Heart left ventricle (tissue), 16 donors: ENCODE data around the gene PHGDH. TPM values are rescaled to one million over a fixed set of nuclear protein-coding genes. Genes with fewer than 3 reads are reported as not detected.
A peak's percentile ranks its signal among the peaks of the same experiment; 100 is the strongest.
"Not testable (repeated sequence)": the region's sequence is repeated elsewhere in the genome, so short reads cannot be mapped to it uniquely, and the experiment has no call there.

Experiments
- ATAC-seq, 4 donors: fragments of 200-7000 bp; cut with Tn5 transposase; one replicate each; pipeline ENCODE4 v1.9.1; 2020 to 2022; ENCODE audit warnings: moderate library complexity in 4 of 4, mild to moderate bottlenecking in 3 of 4, moderate number of reproducible peaks in 1 of 4
- DNase-seq, 5 donors: peaks; one replicate each; pipeline ENCODE4 v3.0.0-alpha.2; 2020
- H3K27ac ChIP-seq, 12 donors: fragments of 200-600 bp; sonication (generic) in 4 of 12; one replicate each; pipeline versions ENCODE4 v1.5.0 to v1.8.0; 2016 to 2022; ENCODE audit warnings: mild to moderate bottlenecking in 2 of 12
- H3K27me3 ChIP-seq, 9 donors: fragments of 200-600 bp; sonication (generic) in 2 of 9; one replicate each; pipeline versions ENCODE4 v1.5.1 to v1.8.0; 2016 to 2022; ENCODE audit warnings: mild to moderate bottlenecking in 3 of 9
- H3K36me3 ChIP-seq, 9 donors: fragments of 200-600 bp; sonication (generic) in 2 of 9; one replicate each; pipeline versions ENCODE4 v1.5.0 to v1.8.0; 2018 to 2022; ENCODE audit warnings: mild to moderate bottlenecking in 2 of 9
- H3K4me1 ChIP-seq, 12 donors: fragments of 200-600 bp; sonication (generic) in 4 of 12; one replicate each; pipeline versions ENCODE4 v1.5.0 to v1.8.0; 2016 to 2022; ENCODE audit warnings: mild to moderate bottlenecking in 3 of 12
- H3K4me3 ChIP-seq, 12 donors: fragments of 200-600 bp; sonication (generic) in 4 of 12; one replicate each; pipeline versions ENCODE4 v1.5.0 to v1.8.0; 2017 to 2022; ENCODE audit warnings: mild to moderate bottlenecking in 9 of 12, moderate library complexity in 4 of 12
- H3K9me3 ChIP-seq, 12 donors: fragments of 200-600 bp; sonication (generic) in 4 of 12; one replicate each; pipeline versions ENCODE4 v1.5.0 to v1.8.0; 2016 to 2022; ENCODE audit warnings: mild to moderate bottlenecking in 1 of 12
- CTCF ChIP-seq, 12 donors: fragments of 200-600 bp; sonication (generic) in 4 of 12; IDR thresholded peaks; one replicate each; pipeline versions ENCODE4 v1.5.0 to v1.8.0; 2018 to 2022; ENCODE audit warnings: antibody characterized with exemption in 12 of 12, mild to moderate bottlenecking in 5 of 12
- POLR2A ChIP-seq, 2 donors: fragments of 450-650 bp; IDR thresholded peaks; one replicate each; pipeline ENCODE4 v1.6.1; 2017; ENCODE audit warnings: antibody characterized with exemption in 2 of 2, mild to moderate bottlenecking in 2 of 2, moderate library complexity in 2 of 2
- WGBS, 4 donors: extraction: QIAGEN DNeasy Blood & Tissue Kit in 2 of 4; methylation state at CpG; one replicate each; pipeline versions ENCODE4 v1.1.5 to v1.1.7; 2013 to 2018; 5-methylcytosine and 5-hydroxymethylcytosine counted together
- intact Hi-C, 10 donors: fragments of 100-400 bp; cut with DNase I; formaldehyde crosslinking; loops; one replicate each; pipeline versions ENCODE4 v1.11.1 to v1.14.2; 2022
- polyA plus RNA-seq, 2 donors: library from polyadenylated mRNA; stranded (reverse); fragments of 200-250 nt; gene quantifications; one replicate each; pipeline ENCODE4 v1.2.3, GENCODE V29; 2013
- total RNA-seq, 9 donors: library from RNA; depleted of rRNA in 2 of 9; stranded (reverse); fragments of >200 nt in 2 of 9; fragmentation: NEBNext Ultra II Directional in 3 of 9; extraction: Animal tissue kit (Norgen Biotek cat#: 25700) in 3 of 9; gene quantifications; one replicate each; pipeline versions ENCODE4 v1.1.0 to v1.2.4, GENCODE V29; 2016 to 2023
- donor health status: ischemic (EF 13 %, LVEDD 7.1; RV severe dilation, severe dysfunction).
- donor health status: healthy with polysubstance abuse.
- donor health status: DM: no; HTN: yes; CAD: no.
- donor health status: DM: no; HTN: no; CAD: no.
- donor health status: ischemic (EF 25% LVEDD 6.9; RV normal size, moderate dysfunction).
- donor health status: ischemic (EF 25% LVEDD 5.7; RV mildly dilated, moderate dysfunction).
- donor health status: healthy.
- donor health status: DM: yes; HTN: yes; CAD: no.
- donor health status: ischemic (EF 35%, LVEDD 5.7; RV mildly dilated, moderate dysfunction).
- donor health status: nonischemic (EF 11% LVEDD 7.7; RV severe dilation, severe dysfunction).
- donor health status: DM: yes; HTN: yes; CAD: no.
- donor health status: PGD.
- donor health status: ischemic (EF 29% LVEDD 5.4; RV normal size, mild dysfunction).
- donor health status: nonischemic (EF 23%, LVEDD 6.1; RV moderate dilation, normal function).

Gene PHGDH
- total and polyA plus RNA-seq, 11 donors: 2.8 to 39.6 (median 5.2) TPM

GRCh38 chr1:119782631-119783325 is 71.0 kb downstream of the PHGDH start:
- no peaks in the 10 kb centered on the region for H3K36me3 ChIP-seq
- ATAC-seq (no peak), DNase-seq (no peak)
- peaks cover 0 to 10% (median 0%) of the 10 kb centered on the region in 12 donors for H3K4me1 ChIP-seq
- H3K27me3 ChIP-seq: no peaks in the 10 kb centered on the region
- H3K4me3 ChIP-seq: no peak overlapping the region
- 71 to 81% (median 78%) methylated on average over 7 of the region's 7 CpGs for WGBS, 4 donors
- TF ChIP-seq CTCF (IDR thresholded peaks at IDR 0.05) (no peak), POLR2A (IDR thresholded peaks at IDR 0.05) (no peak)
- H3K9me3 ChIP-seq: no peaks in the 10 kb centered on the region
- intact Hi-C loops: no loop called here
- no peak overlapping the region for H3K27ac ChIP-seq

- Histone ChIP-seq H3K27me3 (no peaks in the 10 kb centered on the region), H3K27ac (peak overlapping the region in 1 of 12 donors; percentile 1), H3K36me3 (no peaks in the 10 kb centered on the region), H3K4me1 (peaks cover 0 to 10% (median 0%) of the 10 kb centered on the region in 12 donors), H3K4me3 (no peak overlapping the region), H3K9me3 (no peaks in the 10 kb centered on the region)
- intact Hi-C loops: no loop called here
- 75 to 81% (median 77%) methylated on average over 6 of the region's 6 CpGs for WGBS, 4 donors
- DNase-seq (no peak), ATAC-seq (no peak)
- no peak for TF ChIP-seq POLR2A (IDR thresholded peaks at IDR 0.05)
Observed at GRCh38 chr1:119783354-119784185, 71.8 kb downstream of the PHGDH start.

- no peak for TF ChIP-seq CTCF (IDR thresholded peaks at IDR 0.05)
- TF ChIP-seq POLR2A (IDR thresholded peaks at IDR 0.05): no peak
- peak in 4 of 5 donors; percentile 25 to 74 (median 61) for DNase-seq
- no peak overlapping the region for H3K4me3 ChIP-seq
- no peaks in the 10 kb centered on the region for H3K27me3 ChIP-seq
- H3K36me3 ChIP-seq: no peaks in the 10 kb centered on the region
- no peaks in the 10 kb centered on the region for H3K9me3 ChIP-seq
- intact Hi-C loops: no loop called here
- peaks cover 0 to 10% (median 0%) of the 10 kb centered on the region in 12 donors for H3K4me1 ChIP-seq
- peak in 2 of 4 donors; percentile 83 to 89 for ATAC-seq
- peak overlapping the region in 1 of 12 donors; percentile 1 for H3K27ac ChIP-seq
- WGBS, 4 donors: 75 to 81% (median 77%) methylated on average over 3 of the region's 3 CpGs
Observed at GRCh38 chr1:119784191-119784781, 72.6 kb downstream of the PHGDH start.

GRCh38 chr1:119786046-119786445 is 74.3 kb downstream of the PHGDH start:
- DNase-seq, H3K27ac ChIP-seq, ATAC-seq, intact Hi-C loops, H3K27me3 ChIP-seq, H3K4me3 ChIP-seq, H3K4me1 ChIP-seq, H3K36me3 ChIP-seq, H3K9me3 ChIP-seq: not testable (repeated sequence)
- 89 to 90% (median 90%) methylated on average over 7 of the region's 7 CpGs for WGBS, 4 donors

- ATAC-seq, intact Hi-C loops, H3K27ac ChIP-seq, H3K36me3 ChIP-seq, H3K9me3 ChIP-seq, H3K27me3 ChIP-seq, H3K4me3 ChIP-seq, H3K4me1 ChIP-seq, DNase-seq: not testable (repeated sequence)
- WGBS, 4 donors: 72 to 80% (median 75%) methylated on average over 4 of the region's 4 CpGs
Observed at GRCh38 chr1:119786473-119787050, 74.8 kb downstream of the PHGDH start.
